ENCODE data around the gene QKI.

The QKI gene

GRCh38 chr6:163398815-163399214 is 15.7 kb upstream of the QKI start:
- Histone ChIP-seq H3F3A (ENCODE audit: low read depth) (no peaks in the 10 kb centered on the region), H3K36me3 (ENCODE audit: insufficient read depth, low read length) (no peaks in the 10 kb centered on the region), H3K79me2 (ENCODE audit: insufficient read depth, low read length) (no peaks in the 10 kb centered on the region), H3K27me3 (ENCODE audit: insufficient read depth, low read length, poor library complexity, severe bottlenecking) (no peaks in the 10 kb centered on the region), H3K4me3 (ENCODE audit: low read length, poor library complexity, severe bottlenecking) (no peak overlapping the region), H3K9me3 (ENCODE audit: insufficient read depth, low read depth, low read length) (no peaks in the 10 kb centered on the region), H4K20me1 (ENCODE audit: insufficient read depth, low read length, poor library complexity, severe bottlenecking) (no peaks in the 10 kb centered on the region), H3K9me2 (replicated peaks; ENCODE audit: low read depth, low read length) (no peaks in the 10 kb centered on the region), H3K4me1 (ENCODE audit: insufficient read depth, low read length, poor library complexity, severe bottlenecking) (no peaks in the 10 kb centered on the region), H3K9ac (ENCODE audit: low read depth, low read length, poor library complexity, severe bottlenecking) (no peak overlapping the region), H3K4me2 (ENCODE audit: low read depth, low read length, poor library complexity, severe bottlenecking) (no peak overlapping the region), H2AFZ (ENCODE audit: low read length) (no peak overlapping the region)
- TF ChIP-seq CTCF (conservative IDR thresholded peaks at IDR 0.05; ENCODE audit: low read length) = no peak

GRCh38 chr6:163400509-163400908 is 14.0 kb upstream of the QKI start:
- Histone ChIP-seq H3K9ac (ENCODE audit: low read depth, low read length, poor library complexity, severe bottlenecking) (no peak overlapping the region), H3K36me3 (ENCODE audit: insufficient read depth, low read length) (no peaks in the 10 kb centered on the region), H3K4me1 (ENCODE audit: insufficient read depth, low read length, poor library complexity, severe bottlenecking) (no peaks in the 10 kb centered on the region), H3F3A (ENCODE audit: low read depth) (no peaks in the 10 kb centered on the region), H3K79me2 (ENCODE audit: insufficient read depth, low read length) (no peaks in the 10 kb centered on the region), H3K27me3 (ENCODE audit: insufficient read depth, low read length, poor library complexity, severe bottlenecking) (no peaks in the 10 kb centered on the region), H3K4me3 (ENCODE audit: low read length, poor library complexity, severe bottlenecking) (no peak overlapping the region), H3K4me2 (ENCODE audit: low read depth, low read length, poor library complexity, severe bottlenecking) (no peak overlapping the region), H3K9me3 (ENCODE audit: insufficient read depth, low read depth, low read length) (no peaks in the 10 kb centered on the region; the same call in 1 of the 2 replicates), H3K9me2 (replicated peaks; ENCODE audit: low read depth, low read length) (no peaks in the 10 kb centered on the region), H2AFZ (ENCODE audit: low read length) (no peak overlapping the region), H4K20me1 (ENCODE audit: insufficient read depth, low read length, poor library complexity, severe bottlenecking) (no peaks in the 10 kb centered on the region)
- TF ChIP-seq EZH2phosphoT487 (IDR thresholded peaks at IDR 0.05; ENCODE audit: borderline replicate concordance) (no peak), CTCF (conservative IDR thresholded peaks at IDR 0.05; ENCODE audit: low read length) (no peak)

GRCh38 chr6:163401039-163401885 is 13.3 kb upstream of the QKI start:
- Histone ChIP-seq H3K9me3 (ENCODE audit: insufficient read depth, low read depth, low read length) (no peaks in the 10 kb centered on the region; the same call in 1 of the 2 replicates), H2AFZ (ENCODE audit: low read length) (no peak overlapping the region), H3K4me3 (ENCODE audit: low read length, poor library complexity, severe bottlenecking) (no peak overlapping the region), H3K9me2 (replicated peaks; ENCODE audit: low read depth, low read length) (no peaks in the 10 kb centered on the region), H3K9ac (ENCODE audit: low read depth, low read length, poor library complexity, severe bottlenecking) (no peak overlapping the region), H3K36me3 (ENCODE audit: insufficient read depth, low read length) (no peaks in the 10 kb centered on the region), H3K4me1 (ENCODE audit: insufficient read depth, low read length, poor library complexity, severe bottlenecking) (no peaks in the 10 kb centered on the region), H3K79me2 (ENCODE audit: insufficient read depth, low read length) (no peaks in the 10 kb centered on the region), H3K27me3 (ENCODE audit: insufficient read depth, low read length, poor library complexity, severe bottlenecking) (no peaks in the 10 kb centered on the region), H4K20me1 (ENCODE audit: insufficient read depth, low read length, poor library complexity, severe bottlenecking) (no peaks in the 10 kb centered on the region), H3K4me2 (ENCODE audit: low read depth, low read length, poor library complexity, severe bottlenecking) (no peak overlapping the region), H3F3A (ENCODE audit: low read depth) (no peaks in the 10 kb centered on the region)
- TF ChIP-seq CTCF (conservative IDR thresholded peaks at IDR 0.05; ENCODE audit: low read length) (no peak), EZH2phosphoT487 (IDR thresholded peaks at IDR 0.05; ENCODE audit: borderline replicate concordance) (no peak)
